Gastroesophageal sphincter (tissue), 3 donors: ENCODE data around the gene HOPX.

Source experiments
- POLR2A ChIP-seq, 2 donors: fragments of 450-650 bp; IDR thresholded peaks; one replicate each; pipeline ENCODE4 v1.6.1; 2017; ENCODE audit warnings: antibody characterized with exemption in 2 of 2, mild to moderate bottlenecking in 2 of 2, moderate library complexity in 1 of 2
- POLR2AphosphoS5 ChIP-seq: sonication (generic); formaldehyde crosslinking; IDR thresholded peaks from one replicate; pipeline ENCODE4 v1.6.1; 2017; ENCODE audit warnings: antibody characterized with exemption
- TF ChIP-seq, protein P1 (sequence below), 4 experiments: fragments of 200-600 bp in 2 of 4; fragments of 450-650 bp in 2 of 4; sonication (generic) in 1 of 4; IDR thresholded peaks; one replicate each; pipeline ENCODE4 v1.5.1; 2017 to 2019; ENCODE audit warnings: antibody characterized with exemption in 4 of 4, mild to moderate bottlenecking in 2 of 4, moderate library complexity in 2 of 4

- TF ChIP-seq, protein P1, sequence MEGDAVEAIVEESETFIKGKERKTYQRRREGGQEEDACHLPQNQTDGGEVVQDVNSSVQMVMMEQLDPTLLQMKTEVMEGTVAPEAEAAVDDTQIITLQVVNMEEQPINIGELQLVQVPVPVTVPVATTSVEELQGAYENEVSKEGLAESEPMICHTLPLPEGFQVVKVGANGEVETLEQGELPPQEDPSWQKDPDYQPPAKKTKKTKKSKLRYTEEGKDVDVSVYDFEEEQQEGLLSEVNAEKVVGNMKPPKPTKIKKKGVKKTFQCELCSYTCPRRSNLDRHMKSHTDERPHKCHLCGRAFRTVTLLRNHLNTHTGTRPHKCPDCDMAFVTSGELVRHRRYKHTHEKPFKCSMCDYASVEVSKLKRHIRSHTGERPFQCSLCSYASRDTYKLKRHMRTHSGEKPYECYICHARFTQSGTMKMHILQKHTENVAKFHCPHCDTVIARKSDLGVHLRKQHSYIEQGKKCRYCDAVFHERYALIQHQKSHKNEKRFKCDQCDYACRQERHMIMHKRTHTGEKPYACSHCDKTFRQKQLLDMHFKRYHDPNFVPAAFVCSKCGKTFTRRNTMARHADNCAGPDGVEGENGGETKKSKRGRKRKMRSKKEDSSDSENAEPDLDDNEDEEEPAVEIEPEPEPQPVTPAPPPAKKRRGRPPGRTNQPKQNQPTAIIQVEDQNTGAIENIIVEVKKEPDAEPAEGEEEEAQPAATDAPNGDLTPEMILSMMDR (IDR thresholded peaks at IDR 0.05) = no peak
- TF ChIP-seq POLR2A (IDR thresholded peaks at IDR 0.05) = no peak
- TF ChIP-seq POLR2AphosphoS5 = no peak
These were observed 46.1 kb upstream of the HOPX start for GRCh38 chr4:56727150-56727549.
